ENCODE data around the gene SPATS2. TPM values are rescaled to one million over a fixed set of nuclear protein-coding genes. Genes with fewer than 3 reads are reported as not detected.

Gene SPATS2
- polyA plus RNA-seq, 1 of the 3 experiments (the other 2 are of a cell fraction), result 72.9 TPM

GRCh38 chr12:49542592-49543160 lies 175.4 kb downstream of the SPATS2 start:
- no peak for DNase-seq
- H3K36me3 ChIP-seq (replicated peaks in 1 of 2; ENCODE audit: control insufficient read depth in 1 of 2, insufficient read depth in 2 of 2, low read length in 1 of 2), result no peaks in the 10 kb centered on the region
- no peaks in the 10 kb centered on the region for H4K20me1 ChIP-seq (ENCODE audit: insufficient read depth)
- H3K27ac ChIP-seq (ENCODE audit: low read depth in 2 of 2, low read length in 1 of 2), result no peak overlapping the region
- CTCF ChIA-PET, result interaction anchor here (0.9 to 1.5 kb wide), 2 partner anchors 10 to 38 kb away, joined by 3 to 5 read pairs; no protein-coding TSS in a partner anchor
- H3K79me2 ChIP-seq (ENCODE audit: insufficient read depth), result no peaks in the 10 kb centered on the region
- no peak overlapping the region for H2AFZ ChIP-seq (ENCODE audit: low read depth)
- H3K4me3 ChIP-seq (ENCODE audit: low read depth in 2 of 2, low read length in 1 of 2), result no peak overlapping the region
- H3K9ac ChIP-seq, result no peak overlapping the region
- no peak for TF ChIP-seq TCF12 (IDR thresholded peaks at IDR 0.05)
- TF ChIP-seq FOXM1 (IDR thresholded peaks at IDR 0.05; ENCODE audit: low read depth), result no peak
- TF ChIP-seq TEAD4 (IDR thresholded peaks at IDR 0.05; ENCODE audit: borderline replicate concordance, insufficient read depth), result no peak
- TF ChIP-seq EZH2phosphoT487 (IDR thresholded peaks at IDR 0.05; ENCODE audit: borderline replicate concordance, low read depth), result no peak
- H3K9me2 ChIP-seq, result no peaks in the 10 kb centered on the region
- H3F3A ChIP-seq (replicated peaks; ENCODE audit: insufficient read depth), result no peaks in the 10 kb centered on the region
- H3K4me2 ChIP-seq, result no peak overlapping the region
- POLR2A ChIA-PET, result interaction anchor here (1.2 kb wide), 1 partner anchor 12 kb away, joined by 3 read pairs; no protein-coding TSS in a partner anchor
- no peaks in the 10 kb centered on the region for H3K9me3 ChIP-seq
- 88% methylated on average over 7 of the region's 15 CpGs for WGBS (ENCODE audit: low lambda C conversion rate)
- H3K27me3 ChIP-seq (ENCODE audit: insufficient read depth), result no peaks in the 10 kb centered on the region
- peaks cover 0 to 8% of the 10 kb centered on the region in 2 experiments; a peak in 1 of 4 replicates for H3K4me1 ChIP-seq (ENCODE audit: control insufficient read depth in 1 of 2, insufficient read depth in 2 of 2, low read depth in 1 of 2, low read length in 1 of 2)

DNA sequence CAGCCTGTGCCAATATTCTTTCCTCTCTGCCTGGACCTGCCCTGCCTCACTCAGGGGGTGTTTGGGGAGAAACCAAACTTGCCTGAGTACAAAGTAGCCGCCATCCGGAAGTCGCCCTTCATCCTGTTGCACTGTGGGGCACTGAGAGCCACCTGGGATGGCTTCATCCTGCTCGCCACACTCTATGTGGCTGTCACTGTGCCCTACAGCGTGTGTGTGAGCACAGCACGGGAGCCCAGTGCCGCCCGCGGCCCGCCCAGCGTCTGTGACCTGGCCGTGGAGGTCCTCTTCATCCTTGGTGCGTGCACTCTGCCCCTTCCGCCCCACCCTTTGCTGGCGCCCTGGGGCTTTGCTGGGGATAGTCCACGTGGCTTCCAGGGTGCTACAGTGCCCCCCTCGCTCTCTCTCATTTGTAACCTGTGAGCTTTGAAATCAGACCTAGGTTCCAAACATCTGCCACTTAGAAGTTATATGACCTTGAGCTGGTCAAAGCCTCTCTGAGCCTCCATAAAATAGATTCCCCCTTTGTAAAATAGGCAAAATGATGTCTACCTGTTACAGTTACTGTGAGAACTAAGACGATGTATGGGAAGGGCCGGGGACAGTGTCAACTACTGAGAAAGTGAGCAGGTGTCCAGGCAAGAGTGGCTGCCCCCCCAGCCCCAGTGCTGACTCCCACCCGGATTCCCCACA lies 176.1 kb downstream of the SPATS2 start:
- TF ChIP-seq RAD21 (IDR thresholded peaks at IDR 0.05; ENCODE audit: low read length), result no peak
- no peak for TF ChIP-seq YY1 (IDR thresholded peaks at IDR 0.05; ENCODE audit: low read depth)
- TF ChIP-seq, protein P1, sequence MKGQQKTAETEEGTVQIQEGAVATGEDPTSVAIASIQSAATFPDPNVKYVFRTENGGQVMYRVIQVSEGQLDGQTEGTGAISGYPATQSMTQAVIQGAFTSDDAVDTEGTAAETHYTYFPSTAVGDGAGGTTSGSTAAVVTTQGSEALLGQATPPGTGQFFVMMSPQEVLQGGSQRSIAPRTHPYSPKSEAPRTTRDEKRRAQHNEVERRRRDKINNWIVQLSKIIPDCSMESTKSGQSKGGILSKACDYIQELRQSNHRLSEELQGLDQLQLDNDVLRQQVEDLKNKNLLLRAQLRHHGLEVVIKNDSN (IDR thresholded peaks at IDR 0.05; ENCODE audit: borderline replicate concordance, low read depth), result no peak
- no peak for TF ChIP-seq USF2 (IDR thresholded peaks at IDR 0.05; ENCODE audit: borderline replicate concordance, low read depth, low read length)
- TF ChIP-seq MXI1 (IDR thresholded peaks at IDR 0.05; ENCODE audit: low read depth, low read length), result no peak
- TF ChIP-seq SIN3A (IDR thresholded peaks at IDR 0.05; ENCODE audit: borderline replicate concordance, low read depth, low read length), result no peak
- no peak for TF ChIP-seq GATA2 (CRISPR knock-in tag; IDR thresholded peaks at IDR 0.05)
- TF ChIP-seq CHD2 (IDR thresholded peaks at IDR 0.05; ENCODE audit: low read length, partially characterized antibody), result no peak
- WGBS (ENCODE audit: low lambda C conversion rate), result 85% methylated on average over 20 of the region's 20 CpGs
- Histone ChIP-seq H3K27ac (ENCODE audit: low read depth in 2 of 2, low read length in 1 of 2) (no peak overlapping the region), H3K27me3 (ENCODE audit: insufficient read depth) (no peaks in the 10 kb centered on the region), H4K20me1 (ENCODE audit: insufficient read depth) (no peaks in the 10 kb centered on the region), H3K4me2 (no peak overlapping the region), H3K9ac (no peak overlapping the region), H3K4me3 (ENCODE audit: low read depth in 2 of 2, low read length in 1 of 2) (no peak overlapping the region), H3K4me1 (ENCODE audit: control insufficient read depth in 1 of 2, insufficient read depth in 2 of 2, low read depth in 1 of 2, low read length in 1 of 2) (peaks cover 0 to under 1% of the 10 kb centered on the region in 2 experiments; a peak in 1 of 4 replicates), H2AFZ (ENCODE audit: low read depth) (no peak overlapping the region), H3K79me2 (ENCODE audit: insufficient read depth) (no peaks in the 10 kb centered on the region), H3K9me3 (no peaks in the 10 kb centered on the region), H3F3A (replicated peaks; ENCODE audit: insufficient read depth) (no peaks in the 10 kb centered on the region), H3K36me3 (replicated peaks in 1 of 2; ENCODE audit: control insufficient read depth in 1 of 2, insufficient read depth in 2 of 2, low read length in 1 of 2) (no peaks in the 10 kb centered on the region), H3K9me2 (no peaks in the 10 kb centered on the region)
- POLR2A ChIA-PET, result interaction anchor here (1.2 kb wide), 1 partner anchor 11 kb away, joined by 3 read pairs; no protein-coding TSS in a partner anchor
- CTCF ChIA-PET, result interaction anchor here (0.9 to 2.7 kb wide), 4 partner anchors 9 to 196 kb away, joined by 3 to 13 read pairs (median 4); partner anchors contain the start of gene DNAJC22
- peak; percentile 33 for DNase-seq
